ENCODE measurements around the gene PADI6. TPM values are rescaled to one million over a fixed set of nuclear protein-coding genes. Genes with fewer than 3 reads are reported as not detected.

PADI6 gene
- total RNA-seq, 1 donor from 2014 or later: not detected

DNA sequence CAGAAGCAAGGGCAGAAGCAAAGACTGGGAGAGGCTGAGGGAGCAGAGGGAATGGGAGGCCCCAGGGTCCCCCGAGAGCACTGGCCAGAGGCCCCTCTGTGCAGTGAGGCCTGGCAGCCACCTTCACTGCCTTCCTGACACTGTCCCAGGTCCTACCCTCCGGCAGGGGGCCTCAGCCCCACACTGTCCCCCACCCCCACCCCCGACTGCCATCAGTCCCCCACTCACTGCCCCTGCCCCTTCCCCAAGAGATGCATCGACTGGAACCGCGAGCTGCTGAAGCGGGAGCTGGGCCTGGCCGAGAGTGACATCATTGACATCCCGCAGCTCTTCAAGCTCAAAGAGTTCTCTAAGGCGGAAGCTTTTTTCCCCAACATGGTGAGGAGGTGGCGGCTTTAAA is 13.0 kb upstream of the PADI6 start:
- H2AFZ ChIP-seq (replicated peaks): peak overlapping the region; percentile 65
- no peaks in the 10 kb centered on the region for H3K9me3 ChIP-seq (ENCODE audit: low read depth)
- no peak overlapping the region for H3K9ac ChIP-seq
- no peaks in the 10 kb centered on the region for H3K9me3 Mint-ChIP-seq
- H3K27ac ChIP-seq: no peak overlapping the region
- peaks cover 9% of the 10 kb centered on the region for H3K27me3 Mint-ChIP-seq (ENCODE audit: insufficient read depth, low read depth)
- no peaks in the 10 kb centered on the region for H3F3A ChIP-seq (ENCODE audit: low read depth)
- no peak overlapping the region for H3K4me2 ChIP-seq
- no peaks in the 10 kb centered on the region for H3K4me1 ChIP-seq
- H3K4me3 ChIP-seq: no peak overlapping the region
- H4K20me1 ChIP-seq (ENCODE audit: low read depth): no peaks in the 10 kb centered on the region
- DNase-seq (ENCODE audit: low spot score): peak; percentile 46
- no peaks in the 10 kb centered on the region for H3K36me3 ChIP-seq
- no peaks in the 10 kb centered on the region for H3K36me3 Mint-ChIP-seq
- peak overlapping the region; percentile 91 for H3K27ac Mint-ChIP-seq
- no peaks in the 10 kb centered on the region for H3K27me3 ChIP-seq
- TF ChIP-seq EZH2phosphoT487 (IDR thresholded peaks at IDR 0.05): no peak
- TF ChIP-seq CTCF (IDR thresholded peaks at IDR 0.05): peak; percentile 3
- TF ChIP-seq EZH2 (IDR thresholded peaks at IDR 0.05): no peak
- no peak overlapping the region for H3K4me3 Mint-ChIP-seq
- no peaks in the 10 kb centered on the region for H3K79me2 ChIP-seq (ENCODE audit: low read depth)
- H3K4me1 Mint-ChIP-seq: peaks cover 3% of the 10 kb centered on the region

DNA sequence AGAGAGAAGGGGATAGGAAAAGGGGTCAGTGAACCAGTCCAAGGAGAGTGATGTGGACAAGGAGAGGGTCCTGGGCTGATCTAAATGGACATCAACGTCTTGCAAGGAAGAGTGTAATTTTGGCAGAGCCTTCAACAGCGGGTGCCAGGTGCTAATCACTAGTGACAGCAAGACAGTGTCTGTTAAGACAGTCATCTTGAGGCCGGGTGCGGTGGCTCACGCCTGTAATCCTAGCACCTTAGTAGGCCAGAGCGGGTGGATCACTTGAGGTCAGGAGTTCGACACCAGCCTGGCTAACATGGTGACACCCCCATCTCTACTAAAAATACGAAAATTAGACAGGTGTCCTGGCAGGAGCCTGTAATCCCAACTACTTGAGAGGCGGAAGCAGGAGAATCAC is 12.2 kb upstream of the PADI6 start:
- Histone ChIP-seq H2AFZ (replicated peaks) (no peak overlapping the region), H3K9ac (no peak overlapping the region), H3F3A (ENCODE audit: low read depth) (no peaks in the 10 kb centered on the region), H3K4me1 (no peaks in the 10 kb centered on the region), H4K20me1 (ENCODE audit: low read depth) (no peaks in the 10 kb centered on the region), H3K27me3 (no peaks in the 10 kb centered on the region), H3K4me3 (no peak overlapping the region), H3K9me3 (ENCODE audit: low read depth) (no peaks in the 10 kb centered on the region), H3K4me2 (no peak overlapping the region), H3K36me3 (no peaks in the 10 kb centered on the region), H3K27ac (no peak overlapping the region), H3K79me2 (ENCODE audit: low read depth) (no peaks in the 10 kb centered on the region)
- no peak overlapping the region for H3K4me3 Mint-ChIP-seq
- peaks cover 2% of the 10 kb centered on the region for H3K9me3 Mint-ChIP-seq
- H3K4me1 Mint-ChIP-seq: peaks cover 3% of the 10 kb centered on the region
- H3K36me3 Mint-ChIP-seq: no peaks in the 10 kb centered on the region
- peaks cover 9% of the 10 kb centered on the region for H3K27me3 Mint-ChIP-seq (ENCODE audit: insufficient read depth, low read depth)
- TF ChIP-seq EZH2phosphoT487 (IDR thresholded peaks at IDR 0.05): no peak
- DNase-seq (ENCODE audit: low spot score): no peak
- H3K27ac Mint-ChIP-seq: no peak overlapping the region

DNA sequence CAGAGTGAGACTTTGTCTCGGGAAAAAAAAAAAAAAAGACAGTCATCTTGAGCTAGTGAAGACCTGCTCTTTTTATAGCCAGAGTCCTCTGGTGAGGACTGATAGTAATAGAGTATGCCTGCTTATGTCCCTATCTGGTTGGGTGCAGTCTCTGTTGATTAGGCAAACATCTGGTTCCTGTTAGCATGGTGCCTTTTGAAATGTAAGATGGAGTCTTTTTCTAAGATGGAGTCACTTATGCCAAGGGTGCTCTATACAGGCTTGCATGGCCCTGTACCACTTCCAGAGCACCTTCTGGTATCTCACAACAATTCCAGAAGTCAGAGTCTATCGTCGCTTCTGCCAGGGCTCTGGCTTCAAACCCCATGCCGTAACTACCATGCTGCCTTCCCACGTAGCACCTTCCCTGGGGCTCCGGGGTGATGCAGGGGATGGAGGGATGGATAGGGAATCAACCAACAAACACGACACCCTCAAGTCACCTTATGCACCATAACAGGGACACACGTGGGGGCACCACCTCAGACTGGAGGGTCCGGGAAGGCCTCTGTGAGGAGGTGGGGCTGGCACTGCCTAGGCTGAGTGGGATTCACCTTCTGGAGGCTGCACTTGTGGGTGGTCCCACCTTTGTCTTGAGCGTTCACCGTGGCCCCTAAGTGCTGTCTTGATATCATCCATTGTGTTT is 11.6 kb upstream of the PADI6 start:
- H3K27ac ChIP-seq: no peak overlapping the region

More for the DNA sequence above, 11.6 kb upstream of the PADI6 start:
- Mint-ChIP-seq H3K4me1 (peaks cover 3% of the 10 kb centered on the region), H3K4me3 (no peak overlapping the region), H3K36me3 (no peaks in the 10 kb centered on the region), H3K27me3 (ENCODE audit: insufficient read depth, low read depth) (peaks cover 9% of the 10 kb centered on the region), H3K27ac (no peak overlapping the region), H3K9me3 (peaks cover 2% of the 10 kb centered on the region)
- Histone ChIP-seq H3K27me3 (no peaks in the 10 kb centered on the region), H3K4me3 (no peak overlapping the region), H3K36me3 (no peaks in the 10 kb centered on the region), H3K4me1 (no peaks in the 10 kb centered on the region), H4K20me1 (ENCODE audit: low read depth) (no peaks in the 10 kb centered on the region), H3K79me2 (ENCODE audit: low read depth) (no peaks in the 10 kb centered on the region), H2AFZ (replicated peaks) (no peak overlapping the region), H3K9me3 (ENCODE audit: low read depth) (no peaks in the 10 kb centered on the region), H3K4me2 (no peak overlapping the region), H3K9ac (no peak overlapping the region), H3F3A (ENCODE audit: low read depth) (no peaks in the 10 kb centered on the region)
- no peak for DNase-seq (ENCODE audit: low spot score)
- TF ChIP-seq EZH2phosphoT487 (IDR thresholded peaks at IDR 0.05): no peak
- TF ChIP-seq EZH2 (IDR thresholded peaks at IDR 0.05): no peak
- TF ChIP-seq CTCF (IDR thresholded peaks at IDR 0.05): no peak
